ENCODE data around the gene CAMK1.

Gene CAMK1

DNA sequence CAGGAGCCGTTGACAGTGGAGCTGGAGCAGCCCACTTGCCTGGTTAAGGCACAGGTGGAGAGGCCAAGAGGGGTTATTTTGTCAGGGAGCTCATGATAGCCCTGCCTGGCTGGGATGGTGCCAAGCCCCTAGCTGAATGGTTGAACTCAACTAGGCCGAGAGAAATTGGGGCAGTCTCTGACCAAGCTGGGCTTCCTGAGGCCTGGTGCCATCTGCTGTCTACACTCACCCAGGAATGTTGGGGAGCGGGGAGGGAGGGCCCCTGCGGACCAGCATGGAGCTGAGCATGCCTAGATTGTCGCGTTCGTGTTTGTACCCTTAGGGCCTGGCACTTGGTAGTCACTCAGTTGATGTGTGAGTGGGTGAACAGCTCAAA lies 37.0 kb downstream of the CAMK1 start:
- DNase-seq: peak in 1 of 2 donors; percentile 19

DNA sequence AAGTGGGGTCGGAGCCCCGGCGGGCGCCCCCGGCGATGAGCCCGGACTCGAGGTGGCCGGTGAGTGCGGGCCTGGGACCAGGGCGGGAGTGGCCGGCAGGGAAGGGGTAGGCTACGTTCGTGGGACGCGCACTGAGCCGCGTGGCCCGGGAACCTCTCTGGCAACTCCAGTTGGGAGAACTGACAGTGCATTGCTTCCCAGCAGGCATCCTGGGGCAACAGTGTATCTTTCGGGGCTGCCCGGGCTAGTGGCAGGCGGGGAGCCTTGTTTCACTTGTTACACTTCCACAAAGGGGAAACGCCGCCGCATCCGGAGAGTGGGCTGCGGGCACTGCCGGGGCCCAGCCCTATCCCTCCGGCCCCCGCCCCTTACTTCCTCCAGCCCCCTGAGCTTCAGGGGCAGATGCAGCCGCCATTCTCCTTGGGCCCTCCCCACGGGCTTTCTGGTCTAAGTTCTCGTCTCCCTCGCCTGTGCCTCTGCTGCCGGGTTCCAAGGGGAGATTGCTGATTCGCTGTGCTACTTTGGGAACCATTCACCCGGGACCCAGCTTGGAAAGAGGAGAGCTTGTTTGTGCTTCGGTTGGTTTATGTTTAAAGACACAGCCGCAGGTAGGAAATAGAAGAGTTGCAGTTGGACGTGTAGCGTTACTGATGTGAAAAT lies 37.5 kb downstream of the CAMK1 start:
- peak; percentile 74 to 89 for DNase-seq

DNA sequence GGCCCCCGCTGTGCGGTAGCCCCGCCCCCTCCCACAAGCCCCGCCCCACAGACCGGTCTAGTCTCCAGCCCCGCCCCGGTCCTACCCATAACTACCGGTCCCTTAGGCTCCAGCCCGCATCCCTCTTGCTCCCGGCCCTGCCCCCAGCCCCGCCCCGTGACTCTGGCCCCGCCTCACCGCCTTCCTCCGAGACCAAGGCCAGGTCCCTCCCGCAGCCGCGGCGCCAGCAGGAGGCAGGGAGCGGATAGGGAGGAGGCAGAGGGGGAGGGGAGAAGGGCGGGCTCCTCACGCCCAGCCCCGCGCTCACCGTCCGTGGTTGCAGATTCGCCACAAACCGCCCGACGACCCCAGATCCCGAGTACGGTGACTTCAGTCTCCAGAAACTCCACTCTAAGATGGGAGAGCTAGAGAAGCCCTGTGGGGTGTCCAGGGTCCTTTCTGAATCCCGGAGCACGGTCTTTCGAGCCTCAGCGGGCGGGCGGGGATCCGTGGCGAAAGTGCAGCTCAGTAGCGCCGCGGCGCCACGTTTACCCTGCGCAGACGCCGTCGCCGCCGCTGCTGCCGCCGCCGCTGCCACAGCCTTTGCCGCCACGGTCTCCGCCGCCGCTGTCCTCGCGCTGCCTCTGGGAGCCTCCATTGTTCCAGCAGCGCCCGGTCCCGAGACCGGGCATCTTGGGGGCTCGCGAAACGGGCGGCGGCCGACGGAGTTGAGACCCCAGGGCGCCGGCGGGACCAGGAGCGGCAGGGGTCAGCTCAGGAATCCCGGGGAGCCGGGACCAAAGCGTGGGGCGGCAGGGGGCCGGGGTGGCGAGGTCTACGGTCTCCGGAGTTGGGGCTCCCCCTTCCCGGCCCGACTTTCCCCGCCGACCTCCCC lies 38.3 kb downstream of the CAMK1 start, which contains the start of gene BRPF1:
Gene BRPF1, plus strand, starts transcription at position 530 of the 874 bp plus-strand sequence. CDS start 2,406 bp downstream, outside the sequence.
- DNase-seq: peak; percentile 99

DNA sequence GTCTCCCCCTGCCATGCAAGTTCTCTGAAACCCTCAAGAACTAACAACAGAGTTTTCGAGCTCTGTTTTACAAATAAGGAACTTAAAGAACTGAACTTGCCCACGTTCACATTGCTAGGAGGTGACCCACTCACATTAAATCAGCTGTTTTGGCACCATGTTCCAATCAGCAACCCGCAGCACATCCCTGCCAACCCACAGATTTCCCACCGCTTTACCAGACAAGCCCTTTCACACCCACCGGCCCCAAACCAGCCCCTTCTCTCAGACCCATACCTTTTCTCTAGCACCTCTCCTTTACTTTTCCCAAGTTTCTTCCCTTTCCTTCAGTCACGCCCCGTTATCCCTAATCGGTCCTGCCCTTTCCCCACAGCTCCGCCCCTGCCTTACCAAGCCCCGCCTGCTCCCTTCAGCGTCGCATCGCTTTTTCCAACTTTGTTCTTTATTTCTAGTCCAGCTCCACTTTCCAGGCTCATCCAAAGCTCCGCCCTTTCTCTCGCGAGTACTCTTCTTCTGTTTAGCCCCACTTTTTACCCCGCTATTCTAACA lies 39.0 kb downstream of the CAMK1 start:
- DNase-seq: peak; percentile 70 to 81

DNA sequence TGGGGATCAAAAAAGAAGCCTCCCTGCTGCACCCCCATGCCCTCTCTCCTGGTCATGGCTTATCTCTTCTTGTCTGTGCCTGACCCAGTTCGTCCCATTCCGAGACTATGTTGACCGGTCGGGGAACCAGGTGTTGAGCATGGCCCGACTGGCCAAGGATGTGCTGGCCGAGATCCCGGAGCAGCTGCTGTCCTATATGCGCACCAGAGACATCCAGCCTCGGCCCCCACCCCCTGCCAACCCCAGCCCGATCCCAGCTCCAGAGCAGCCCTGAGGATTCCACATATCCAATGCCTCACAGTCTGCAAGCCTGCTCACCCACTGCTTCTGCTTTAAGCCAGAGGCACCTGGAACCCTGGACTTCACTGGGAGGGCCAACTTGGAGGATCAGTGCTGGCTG lies 40.3 kb downstream of the CAMK1 start:
- no peak for DNase-seq

DNA sequence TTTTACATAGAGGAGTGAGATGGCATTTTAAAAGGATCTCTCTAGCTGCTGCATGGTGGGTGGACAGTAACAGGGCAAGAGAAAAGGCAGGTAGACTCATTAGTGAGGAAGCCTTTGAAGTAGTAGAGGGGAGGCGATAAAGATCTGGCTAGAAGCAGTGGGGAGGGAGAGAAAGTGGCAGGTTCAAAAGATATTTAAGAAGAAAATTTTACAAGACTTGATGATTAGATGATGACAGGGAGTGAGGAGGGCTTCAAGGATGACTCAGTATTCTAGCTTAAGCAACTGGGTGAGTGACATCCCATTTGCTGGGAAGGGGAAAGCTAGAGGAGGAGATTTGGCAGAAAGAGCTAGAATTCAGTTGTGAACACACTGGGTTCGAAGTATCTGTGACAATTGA lies 42.0 kb downstream of the CAMK1 start:
- no peak for DNase-seq

DNA sequence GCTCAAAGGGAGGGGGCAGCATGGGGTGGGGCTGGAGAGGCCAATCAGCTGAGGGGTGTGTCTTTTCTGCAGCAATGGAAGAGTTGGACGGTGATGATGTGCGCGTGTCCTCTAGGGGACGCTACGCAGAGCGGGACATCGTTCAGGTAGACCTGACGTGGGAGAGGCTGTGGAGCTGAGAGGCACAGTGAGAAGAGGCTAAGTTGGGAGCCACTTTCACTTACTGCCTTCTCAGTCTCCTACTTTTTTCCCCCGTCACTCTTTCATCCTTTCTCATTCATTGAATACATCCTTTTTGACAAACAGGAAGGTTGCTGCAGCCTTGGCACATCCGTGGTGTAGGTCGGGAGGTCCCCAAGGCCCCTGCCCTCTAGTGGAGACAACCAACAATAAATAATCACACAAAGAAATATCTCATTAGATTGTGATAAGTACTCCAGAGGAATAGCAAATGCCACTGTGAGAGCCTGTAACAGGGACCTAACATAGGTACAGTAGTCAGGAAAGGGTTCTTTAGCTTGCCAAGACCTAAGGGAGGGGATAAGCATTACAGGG lies 42.6 kb downstream of the CAMK1 start:
- peak; percentile 40 to 42 for DNase-seq

DNA sequence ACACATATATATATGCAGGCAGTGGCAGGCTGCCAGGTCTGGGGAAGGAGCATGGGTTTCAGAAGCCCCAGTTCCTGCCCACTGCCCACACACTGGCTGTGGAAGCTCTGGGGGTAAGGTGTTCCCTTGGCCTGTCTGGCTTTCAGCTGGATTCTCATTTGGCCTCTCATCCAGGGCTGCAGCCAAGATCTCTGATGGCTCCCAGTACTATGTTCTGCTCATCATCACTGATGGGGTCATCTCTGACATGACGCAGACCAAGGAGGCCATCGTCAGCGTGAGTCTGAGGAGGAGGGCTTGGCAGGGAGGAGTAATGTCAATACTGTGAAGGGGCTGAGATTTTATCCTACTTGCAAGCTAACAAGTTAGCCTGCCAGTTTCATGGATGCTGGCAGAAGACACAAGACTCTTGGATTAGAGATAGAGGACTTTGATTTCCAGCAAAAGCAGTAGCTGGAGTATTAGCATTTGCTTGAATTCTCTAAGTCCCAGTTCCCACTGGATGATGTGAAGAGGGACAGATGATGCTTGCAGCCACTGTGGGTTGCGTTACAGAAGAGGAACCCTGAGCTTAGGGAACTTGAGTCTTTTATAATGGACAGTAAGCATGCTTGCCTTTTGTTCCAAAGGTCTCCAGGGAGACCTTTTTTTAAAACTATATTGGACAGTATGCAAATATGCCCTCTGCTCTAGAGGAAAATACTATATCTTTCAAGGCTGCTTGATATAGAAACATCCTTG lies 43.8 kb downstream of the CAMK1 start:
- DNase-seq: peak; percentile 53 to 61

DNA sequence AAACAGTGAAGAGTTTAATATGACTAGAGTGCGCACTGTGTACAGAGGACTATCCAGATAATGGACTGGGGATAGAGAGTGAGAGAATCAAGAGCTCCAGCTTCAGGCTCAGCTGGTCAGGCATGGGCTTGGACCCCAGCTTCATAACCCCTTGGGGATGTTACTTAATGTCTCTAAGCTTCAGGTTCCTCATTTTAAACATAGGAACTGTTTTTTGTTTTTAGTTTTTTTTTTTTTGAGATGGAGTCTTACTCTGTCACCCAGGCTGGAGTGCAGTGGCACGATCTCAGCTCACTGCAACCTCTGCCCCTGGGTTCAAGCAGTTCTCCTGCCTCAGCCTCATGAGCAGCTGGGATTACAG lies 48.1 kb downstream of the CAMK1 start:
- peak; percentile 20 to 56 for DNase-seq

DNA sequence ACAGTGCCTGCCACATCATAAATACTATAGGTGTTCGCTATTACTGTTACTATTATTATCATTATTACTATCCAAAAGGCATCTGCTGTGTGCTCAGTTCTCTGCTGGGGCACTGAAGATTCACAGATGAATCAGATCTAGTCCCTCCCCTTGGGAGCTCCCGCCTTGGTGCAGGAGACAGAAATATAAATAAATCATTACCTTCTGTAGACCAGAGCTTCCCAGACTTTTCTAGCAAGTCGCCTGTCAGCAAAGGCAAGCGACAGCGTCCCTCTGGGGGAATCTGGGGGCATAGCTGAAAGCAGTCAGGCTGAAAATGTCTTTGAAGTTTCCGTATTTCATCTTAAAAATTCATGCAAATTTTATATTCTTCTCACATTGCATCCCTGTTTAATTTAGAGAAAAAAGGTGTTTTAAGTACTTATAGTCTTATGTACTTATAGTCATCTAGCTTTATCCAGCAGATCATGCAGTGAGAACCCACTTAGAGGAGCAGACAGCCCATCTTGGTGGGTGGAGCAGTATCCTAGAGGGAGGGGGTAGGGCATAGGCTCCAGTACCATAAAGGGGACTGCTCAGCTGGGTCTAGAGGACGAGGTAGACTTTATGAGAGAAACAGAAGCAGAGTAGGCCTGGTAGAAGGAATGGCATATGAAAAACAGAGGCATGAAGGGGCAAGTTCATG lies 48.6 kb downstream of the CAMK1 start:
- DNase-seq: no peak

DNA sequence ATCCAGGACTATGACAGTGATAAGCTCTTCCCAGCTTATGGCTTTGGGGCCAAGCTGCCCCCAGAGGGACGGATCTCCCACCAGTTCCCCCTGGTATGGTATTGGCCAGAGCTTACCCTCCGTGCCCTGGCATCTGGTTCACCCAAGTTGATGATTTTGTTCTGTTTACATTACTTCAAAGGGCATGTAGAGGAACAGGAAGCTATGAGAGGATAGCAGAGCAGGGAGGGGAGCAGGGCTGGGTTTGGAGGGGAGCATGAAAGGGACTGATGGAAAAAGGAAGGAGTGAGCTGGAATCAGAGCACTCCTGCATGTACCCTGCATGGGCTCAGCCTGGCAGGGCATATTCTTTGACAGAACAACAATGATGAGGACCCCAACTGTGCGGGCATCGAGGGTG lies 51.6 kb downstream of the CAMK1 start:
- no peak for DNase-seq

DNA sequence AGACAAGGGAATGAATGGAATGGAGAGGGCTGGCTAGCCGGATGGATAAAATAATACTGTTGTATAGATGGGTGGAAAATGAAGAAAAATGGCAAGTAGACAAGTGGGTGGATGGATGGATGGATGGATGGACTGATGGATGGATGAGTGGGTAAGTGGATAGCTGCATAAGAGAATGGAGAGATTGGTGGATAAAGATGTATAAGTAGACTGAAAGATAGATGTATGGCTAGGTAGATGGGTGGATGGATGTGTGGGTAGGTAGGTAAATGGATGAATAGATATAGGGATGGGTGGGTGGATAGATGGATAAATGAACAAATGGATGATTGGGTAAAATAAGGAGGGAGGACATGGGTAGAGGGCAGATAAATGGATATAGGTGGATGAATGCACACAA lies 52.2 kb downstream of the CAMK1 start:
- no peak for DNase-seq

DNA sequence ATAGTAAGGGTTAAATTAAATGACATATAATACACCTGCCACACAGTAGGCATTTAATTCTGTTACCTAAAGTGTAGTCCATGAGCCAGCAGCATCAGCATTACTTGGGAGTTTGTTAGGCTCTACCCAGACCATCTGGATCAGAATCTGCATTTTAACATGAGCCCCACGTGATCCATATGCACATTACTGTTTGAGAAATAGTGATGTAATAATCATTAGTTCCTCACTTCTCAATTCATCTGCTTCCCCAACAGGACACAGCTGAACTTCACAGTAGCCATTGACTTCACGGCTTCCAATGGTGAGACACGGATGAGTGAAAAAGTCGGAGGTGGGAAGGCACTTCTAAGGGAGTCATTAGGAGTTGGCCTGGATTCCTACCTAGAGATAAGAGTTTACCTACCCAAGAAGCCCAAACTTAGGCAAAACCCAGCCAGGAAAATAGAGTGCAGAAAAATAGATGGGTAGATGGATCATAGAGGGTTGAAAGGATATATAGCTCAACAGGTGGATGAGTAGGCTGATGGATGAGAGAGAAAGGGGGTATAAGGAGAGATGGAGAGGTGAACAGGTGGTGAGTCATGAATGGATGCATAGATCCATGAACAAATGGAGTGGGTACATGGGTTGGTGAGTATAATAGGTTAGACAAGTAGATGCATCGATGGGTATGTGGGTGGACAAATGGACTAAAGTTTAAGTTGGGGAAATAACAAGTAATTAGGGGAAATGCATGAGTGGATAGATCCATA lies 52.8 kb downstream of the CAMK1 start:
- DNase-seq: peak; percentile 65 to 77

DNA sequence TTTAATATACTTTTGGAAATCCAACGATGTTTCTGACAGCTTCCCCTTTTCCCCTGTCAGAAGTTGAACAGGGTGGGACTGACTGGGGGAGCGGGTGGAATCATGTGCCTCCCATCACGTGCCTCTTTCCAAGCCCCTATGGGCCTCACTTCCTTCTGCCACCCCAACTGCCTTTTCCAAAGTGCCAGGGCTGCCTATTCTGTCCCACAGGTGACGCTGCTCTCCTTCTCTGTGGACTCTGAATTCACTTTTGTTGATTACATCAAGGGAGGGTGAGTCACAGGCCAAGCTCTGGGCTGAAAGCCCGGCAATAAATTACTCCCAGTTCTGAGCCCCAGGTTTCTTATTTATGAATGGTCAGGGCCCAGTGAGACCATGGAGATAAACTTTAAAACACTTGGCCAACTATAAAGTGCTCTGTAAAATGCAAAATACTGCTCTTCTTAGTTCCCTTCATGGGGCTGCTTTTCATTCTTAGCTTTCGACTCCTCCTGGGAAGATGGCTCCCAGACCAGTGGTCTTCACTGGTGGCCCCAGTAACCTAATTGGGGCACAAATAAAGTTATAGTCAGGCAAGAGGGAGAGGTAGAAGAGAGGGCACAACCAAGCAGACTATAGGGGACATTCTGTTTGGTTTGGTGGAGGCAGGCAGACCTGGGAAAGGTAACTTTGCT lies 53.8 kb downstream of the CAMK1 start:
- peak; percentile 95 to 96 for DNase-seq

DNA sequence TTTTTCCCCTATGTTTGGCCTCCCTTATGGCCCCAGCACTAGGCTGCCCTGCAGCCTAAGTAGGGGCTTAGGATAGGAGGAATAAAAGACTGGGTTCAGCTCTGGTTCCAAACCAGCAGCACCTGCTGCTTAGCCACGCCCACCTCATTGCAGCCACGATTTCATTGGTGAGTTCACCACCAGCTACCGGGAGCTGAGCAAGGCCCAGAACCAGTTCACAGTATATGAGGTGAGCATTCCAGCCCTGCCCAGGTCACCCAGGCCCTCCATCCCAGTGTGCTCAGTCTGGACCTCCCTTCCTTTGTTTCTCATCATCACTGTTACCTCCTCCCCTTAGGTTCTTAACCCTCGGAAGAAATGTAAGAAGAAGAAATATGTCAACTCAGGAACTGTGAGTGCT lies 54.6 kb downstream of the CAMK1 start:
- no peak for DNase-seq

DNA sequence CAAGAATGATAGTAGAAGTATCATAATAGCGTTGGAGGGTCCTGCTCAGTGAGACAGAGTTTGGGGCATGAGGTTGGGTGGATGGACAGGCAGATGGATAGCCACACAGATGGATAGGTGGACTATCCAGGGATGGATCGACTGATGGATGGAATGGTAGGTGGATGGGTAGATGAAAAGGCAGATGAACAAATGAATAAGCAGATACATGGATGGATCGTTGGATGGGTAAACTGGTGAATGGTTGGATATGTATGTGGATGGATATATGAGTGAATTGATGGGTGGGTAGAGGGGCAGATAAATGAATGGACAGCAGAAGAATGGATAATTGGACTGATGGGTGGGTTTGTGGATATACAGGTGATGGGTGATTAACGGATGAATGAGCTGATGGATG lies 56.6 kb downstream of the CAMK1 start:
- no peak for DNase-seq

DNA sequence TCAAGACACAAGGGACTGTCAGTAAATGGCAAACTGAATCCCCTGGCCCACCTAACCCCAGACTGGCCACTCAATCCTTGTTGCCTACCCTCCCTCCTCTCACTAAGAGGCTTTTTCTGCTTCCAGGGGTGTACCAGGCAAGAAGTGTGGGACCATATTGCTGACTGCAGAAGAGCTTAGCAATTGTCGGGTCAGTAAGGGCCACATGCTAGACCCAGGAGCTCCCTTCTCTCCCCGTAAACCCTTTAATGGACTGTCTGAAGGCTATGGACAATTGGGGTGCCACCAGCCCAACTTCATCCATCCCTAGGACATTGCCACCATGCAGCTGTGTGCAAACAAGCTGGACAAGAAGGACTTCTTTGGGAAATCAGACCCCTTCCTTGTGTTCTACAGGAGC lies 57.3 kb downstream of the CAMK1 start:
- no peak for DNase-seq

DNA sequence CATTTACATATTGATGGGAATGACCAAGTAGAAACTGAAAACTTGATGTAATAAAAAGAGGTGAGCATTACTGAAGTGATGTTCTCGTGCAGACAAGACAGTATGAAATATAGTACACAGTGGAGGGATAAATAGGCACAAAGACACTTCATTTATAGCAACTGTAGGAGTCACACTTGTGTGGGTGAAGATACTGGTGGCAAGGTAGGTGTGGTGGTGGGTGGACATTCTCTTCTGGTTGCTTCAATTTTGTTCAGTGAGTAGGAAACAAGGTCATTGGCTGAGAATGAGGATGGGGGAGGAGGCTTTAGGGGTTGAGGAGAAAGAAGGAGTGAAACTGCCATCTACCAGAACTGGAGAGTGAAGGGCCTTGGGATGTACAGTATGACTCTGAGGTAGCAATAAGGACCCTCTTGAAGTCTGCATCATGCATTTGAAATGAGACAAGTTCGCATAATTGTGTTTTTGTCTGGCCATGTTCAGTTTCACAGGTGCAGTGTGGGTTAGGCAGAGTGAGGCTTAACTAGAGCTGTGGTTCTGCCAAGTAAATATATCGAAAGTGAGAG lies 59.5 kb downstream of the CAMK1 start:
- DNase-seq: no peak

All from inflammatory macrophage (primary cell).